SK-N-SH treated with all-trans-retinoic acid at 6 μM for 48 hours (cell line): ENCODE results near the gene DPY19L3.

Experiments
- ARNTL ChIP-seq: fragments of 450-650 bp; formaldehyde crosslinking; IDR thresholded peaks from 2 replicates; pipeline ENCODE4 v1.5.0; 2020; ENCODE audit warnings: low read depth, mild to moderate bottlenecking, moderate library complexity, borderline replicate concordance
- PATZ1 ChIP-seq: fragments of 250-450 bp; sonication (Bioruptor Pico); IDR thresholded peaks from 2 replicates; pipeline ENCODE4 v1.8.0; 2020; ENCODE audit warnings: mild to moderate bottlenecking, moderate library complexity, borderline replicate concordance

- TF ChIP-seq PATZ1 (CRISPR knock-in tag) (no peak), ARNTL (CRISPR knock-in tag) (no peak)
Measured at GRCh38 chr19:32448026-32448425, 42.5 kb downstream of the DPY19L3 start.
